ENCODE results near the gene TMEM120A.

TMEM120A gene

DNA sequence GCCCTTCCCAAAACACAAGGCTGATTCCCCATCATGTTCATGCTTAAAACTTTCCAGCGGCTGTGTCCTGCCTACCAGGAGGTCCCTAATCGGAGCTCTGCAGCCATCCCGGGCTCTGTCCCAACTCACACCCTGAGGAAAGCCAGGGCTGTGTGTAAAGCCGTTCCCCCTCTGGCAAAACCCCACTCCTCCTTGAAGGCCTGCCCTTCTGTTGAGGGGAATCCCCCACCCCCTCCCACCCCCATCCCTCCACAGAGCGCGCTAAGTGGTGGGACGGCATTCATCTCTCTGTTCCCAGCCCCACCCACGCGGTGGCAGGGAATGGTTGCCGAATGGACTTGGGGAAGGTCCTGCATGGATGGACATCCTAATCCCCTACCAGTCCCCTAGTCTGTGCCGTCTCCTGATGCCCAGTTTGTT, 667 bp upstream of the TMEM120A start:
- H3K4me3 ChIP-seq (replicated peaks in 1 of 2; ENCODE audit: low read depth in 2 of 2, low read length in 2 of 2): peak overlapping the region; percentile 32 to 49
- no peak for DNase-seq (ENCODE audit: low read depth in 2 of 2)
- TF ChIP-seq, protein P1, sequence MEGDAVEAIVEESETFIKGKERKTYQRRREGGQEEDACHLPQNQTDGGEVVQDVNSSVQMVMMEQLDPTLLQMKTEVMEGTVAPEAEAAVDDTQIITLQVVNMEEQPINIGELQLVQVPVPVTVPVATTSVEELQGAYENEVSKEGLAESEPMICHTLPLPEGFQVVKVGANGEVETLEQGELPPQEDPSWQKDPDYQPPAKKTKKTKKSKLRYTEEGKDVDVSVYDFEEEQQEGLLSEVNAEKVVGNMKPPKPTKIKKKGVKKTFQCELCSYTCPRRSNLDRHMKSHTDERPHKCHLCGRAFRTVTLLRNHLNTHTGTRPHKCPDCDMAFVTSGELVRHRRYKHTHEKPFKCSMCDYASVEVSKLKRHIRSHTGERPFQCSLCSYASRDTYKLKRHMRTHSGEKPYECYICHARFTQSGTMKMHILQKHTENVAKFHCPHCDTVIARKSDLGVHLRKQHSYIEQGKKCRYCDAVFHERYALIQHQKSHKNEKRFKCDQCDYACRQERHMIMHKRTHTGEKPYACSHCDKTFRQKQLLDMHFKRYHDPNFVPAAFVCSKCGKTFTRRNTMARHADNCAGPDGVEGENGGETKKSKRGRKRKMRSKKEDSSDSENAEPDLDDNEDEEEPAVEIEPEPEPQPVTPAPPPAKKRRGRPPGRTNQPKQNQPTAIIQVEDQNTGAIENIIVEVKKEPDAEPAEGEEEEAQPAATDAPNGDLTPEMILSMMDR (IDR thresholded peaks at IDR 0.05; ENCODE audit: low read depth, low read length): no peak

DNA sequence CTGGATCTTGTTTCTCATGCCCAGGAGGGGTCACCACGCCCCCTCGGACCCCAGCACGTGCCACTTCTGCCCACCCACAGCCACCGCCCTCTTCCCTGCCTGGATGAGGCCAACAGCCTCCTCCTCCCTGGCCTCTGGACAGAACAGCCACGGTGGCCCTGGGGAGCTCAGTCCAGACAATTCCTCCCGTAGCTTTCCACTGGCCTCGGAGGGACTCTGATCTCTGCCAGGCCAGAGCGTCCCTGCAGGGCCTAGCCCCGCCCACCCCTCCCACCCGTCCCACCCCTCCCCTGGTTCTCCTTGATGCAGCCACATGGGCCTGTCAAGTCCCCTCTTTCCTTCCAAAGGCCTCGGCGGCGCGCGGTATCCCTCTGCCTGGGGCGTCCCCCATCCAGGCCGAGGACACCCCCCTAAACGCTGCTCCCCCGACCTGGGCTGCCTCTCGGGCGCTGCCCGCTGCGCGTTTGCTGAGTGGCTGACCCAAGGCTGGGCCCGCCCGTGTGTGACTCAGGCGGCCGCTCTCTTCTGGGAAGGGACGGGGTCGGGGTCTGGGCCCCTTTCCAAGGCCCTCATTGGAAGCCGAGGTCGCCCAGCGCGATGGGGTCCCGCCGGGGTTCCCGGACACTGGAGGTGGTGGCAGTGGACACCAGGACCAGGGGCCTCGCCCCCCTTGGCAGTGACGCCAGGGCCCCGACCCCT, 557 bp downstream of the TMEM120A start:
- peak overlapping the region; percentile 66 to 73 for H3K4me3 ChIP-seq (replicated peaks in 1 of 2; ENCODE audit: low read depth in 2 of 2, low read length in 2 of 2)
- TF ChIP-seq, protein P1 (IDR thresholded peaks at IDR 0.05; ENCODE audit: low read depth, low read length): no peak
- peak; percentile 48 to 82 for DNase-seq (ENCODE audit: low read depth in 2 of 2)

DNA sequence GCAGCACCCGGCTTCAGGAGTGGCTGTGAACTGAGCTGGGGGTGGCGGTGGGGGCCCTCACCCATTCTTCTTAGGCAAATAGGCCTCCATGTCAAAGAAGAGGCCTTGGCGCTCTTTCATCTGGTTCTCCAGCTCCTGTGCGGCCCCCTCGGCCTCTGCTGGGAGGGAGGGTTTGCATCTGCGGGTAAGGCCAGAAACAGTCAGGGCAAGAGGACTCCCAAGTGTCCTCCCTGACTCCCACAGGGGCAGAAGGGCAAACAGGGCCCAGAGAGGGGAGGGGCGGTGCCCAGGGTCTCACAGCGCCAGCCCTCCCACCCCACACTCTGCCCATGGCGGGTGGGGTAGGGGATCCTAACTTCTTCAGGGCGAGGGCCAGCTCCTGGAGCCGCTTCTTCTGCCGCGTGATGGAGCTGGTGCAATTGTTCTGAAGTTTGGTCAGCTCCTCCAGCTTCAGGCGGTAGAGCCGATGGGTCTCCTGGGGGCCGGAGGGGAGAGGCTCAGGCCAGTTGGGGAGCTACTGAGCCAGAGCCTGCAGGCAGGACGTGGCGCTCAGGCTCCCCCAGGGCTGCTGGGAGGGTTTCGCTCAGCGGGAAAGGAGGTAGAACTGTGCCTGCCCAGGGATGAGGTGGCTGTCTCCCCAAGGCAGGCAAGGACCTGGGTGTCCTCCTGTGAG, 2.2 kb downstream of the TMEM120A start:
- no peak for DNase-seq (ENCODE audit: low read depth in 2 of 2)
- TF ChIP-seq, protein P1 (IDR thresholded peaks at IDR 0.05; ENCODE audit: low read depth, low read length): no peak
- H3K4me3 ChIP-seq (replicated peaks in 1 of 2; ENCODE audit: low read depth in 2 of 2, low read length in 2 of 2): no peak overlapping the region

DNA sequence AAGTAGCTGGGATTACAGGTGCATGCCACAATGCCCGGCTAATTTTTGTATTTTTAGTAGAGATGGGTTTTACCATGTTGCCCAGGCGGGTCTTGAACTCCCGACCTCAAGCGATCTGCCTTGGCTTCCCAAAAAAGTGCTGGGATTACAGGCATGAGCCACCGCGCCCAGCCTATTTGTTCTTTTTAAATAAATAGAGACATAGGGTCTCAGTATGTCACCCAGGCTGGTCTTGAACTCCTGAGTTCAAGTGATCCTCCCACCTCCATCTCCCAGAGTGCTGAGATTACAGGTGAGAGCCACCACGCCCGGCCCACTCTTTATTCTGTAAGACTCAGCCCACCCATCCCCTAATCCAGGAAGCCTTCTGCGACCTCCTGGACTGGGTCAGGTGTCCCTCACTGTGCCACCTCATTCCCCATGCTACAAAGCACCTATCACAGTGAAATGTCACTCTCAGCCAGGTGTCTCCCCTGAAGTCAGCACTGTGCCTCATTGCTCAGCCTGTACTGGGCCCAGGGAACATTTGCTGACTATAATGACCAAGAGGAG, 2.8 kb downstream of the TMEM120A start:
- DNase-seq (ENCODE audit: low read depth in 2 of 2): no peak
- TF ChIP-seq, protein P1 (IDR thresholded peaks at IDR 0.05; ENCODE audit: low read depth, low read length): no peak
- H3K4me3 ChIP-seq (replicated peaks in 1 of 2; ENCODE audit: low read depth in 2 of 2, low read length in 2 of 2): no peak overlapping the region

DNA sequence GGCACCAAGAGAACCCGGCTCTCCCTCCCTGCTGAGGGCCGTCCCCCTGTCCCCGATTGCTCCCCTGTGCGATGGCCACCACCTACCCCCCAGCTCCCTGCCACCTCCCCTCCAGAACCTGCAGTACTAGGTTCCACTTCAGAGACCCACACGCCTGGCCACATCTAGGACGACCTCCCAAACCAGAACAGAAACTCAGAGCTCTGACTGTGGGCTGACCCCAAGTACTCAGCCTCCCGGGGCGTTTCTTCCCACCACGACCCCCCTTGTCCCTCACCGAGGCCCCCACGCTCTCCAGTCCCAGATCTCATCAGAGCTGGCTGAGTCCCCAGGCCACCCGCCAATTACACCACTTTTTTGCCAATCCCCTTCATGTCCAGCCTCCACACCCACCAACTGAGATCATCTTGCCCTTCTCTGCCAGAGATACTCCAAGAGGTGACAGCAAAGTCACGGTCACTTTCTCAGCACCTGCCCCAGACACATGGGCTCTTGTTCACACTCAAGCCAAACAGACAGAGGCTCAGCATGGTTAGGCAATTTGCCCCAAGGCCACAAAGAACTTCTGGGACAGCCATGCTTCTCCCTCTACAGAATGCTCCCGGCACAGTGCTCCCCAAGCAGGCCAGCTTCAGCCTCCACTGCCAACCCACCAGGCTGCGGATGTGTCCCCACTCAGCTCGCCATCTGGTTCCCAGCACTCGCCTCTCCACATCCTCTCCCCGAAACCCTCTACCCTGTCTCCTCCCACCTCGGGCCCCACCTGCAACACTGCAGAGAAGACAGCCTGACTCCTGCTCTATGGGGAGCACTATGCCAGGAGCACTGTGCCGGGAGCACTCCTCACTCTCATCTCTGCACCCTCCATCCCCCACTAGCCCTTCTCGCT, 4.7 kb downstream of the TMEM120A start:
- H3K4me3 ChIP-seq (replicated peaks in 1 of 2; ENCODE audit: low read depth in 2 of 2, low read length in 2 of 2): no peak overlapping the region
- TF ChIP-seq, protein P1 (IDR thresholded peaks at IDR 0.05; ENCODE audit: low read depth, low read length): no peak
- no peak for DNase-seq (ENCODE audit: low read depth in 2 of 2)

All from cardiac fibroblast (primary cell).